ENCODE data around the gene EPC2.
"Not testable (repeated sequence)": the region's sequence is repeated elsewhere in the genome, so short reads cannot be mapped to it uniquely, and the experiment has no call there.

The EPC2 gene

DNA sequence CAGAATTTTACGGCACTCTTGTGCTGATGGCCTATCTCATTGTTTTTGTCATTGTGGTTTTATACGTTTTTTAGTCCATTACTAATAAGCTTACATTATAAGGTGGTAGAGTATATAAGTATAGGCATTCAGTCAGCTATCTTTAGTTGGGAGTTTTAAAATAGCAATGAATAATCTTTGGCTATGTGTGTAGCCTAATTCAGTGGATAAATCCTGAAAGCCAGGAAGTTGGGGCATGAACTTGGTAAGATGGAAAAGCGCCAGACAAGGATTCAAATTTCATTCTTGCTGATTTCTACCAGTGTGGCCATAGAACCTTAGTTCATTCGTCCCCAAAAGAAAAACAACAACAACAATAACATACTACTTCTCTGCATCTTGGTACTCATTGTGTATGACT is 31.2 kb downstream of the EPC2 start:
- no peak for DNase-seq

DNA sequence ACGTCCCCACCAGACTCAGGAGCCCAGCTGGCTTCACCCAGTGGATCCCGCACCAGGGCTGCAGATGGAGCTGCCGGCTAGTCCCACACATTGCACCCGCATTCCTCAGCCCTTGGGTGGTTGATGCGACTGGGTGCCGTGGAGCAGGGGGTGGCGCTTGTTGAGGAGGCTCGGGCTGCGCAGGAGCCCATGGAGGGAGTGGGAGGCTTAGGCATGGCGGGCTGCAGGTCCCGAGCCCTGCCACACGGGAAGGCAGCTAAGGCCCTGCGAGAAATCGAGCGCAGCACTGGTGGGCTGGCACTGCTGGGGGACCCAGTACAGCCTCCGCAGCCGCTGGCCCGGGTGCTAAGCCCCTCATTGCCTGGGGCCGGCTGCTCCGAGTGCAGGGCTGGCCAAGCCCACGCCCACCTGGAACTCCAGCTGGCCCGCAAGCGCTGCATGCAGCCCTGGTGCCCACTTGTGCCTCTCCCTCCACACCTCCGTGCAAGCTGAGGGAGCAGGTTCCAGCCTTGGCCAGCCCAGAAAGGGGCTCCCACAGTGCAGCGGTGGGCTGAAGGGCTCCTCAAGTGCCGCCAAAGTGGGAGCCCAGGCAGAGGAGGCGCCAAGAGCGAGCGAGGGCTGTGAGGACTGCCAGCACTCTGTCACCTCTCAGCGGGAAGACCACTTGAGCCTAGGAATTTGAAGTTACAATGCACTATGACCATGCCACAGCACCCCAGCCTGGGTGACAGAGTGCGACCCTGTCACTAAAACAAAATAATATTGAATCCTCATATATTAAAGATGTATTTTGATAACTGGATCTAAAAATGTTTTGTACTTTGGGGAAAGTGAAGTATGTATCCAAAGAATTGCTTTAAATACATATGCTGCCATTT is 34.0 kb downstream of the EPC2 start:
- not testable (repeated sequence) for DNase-seq

DNA sequence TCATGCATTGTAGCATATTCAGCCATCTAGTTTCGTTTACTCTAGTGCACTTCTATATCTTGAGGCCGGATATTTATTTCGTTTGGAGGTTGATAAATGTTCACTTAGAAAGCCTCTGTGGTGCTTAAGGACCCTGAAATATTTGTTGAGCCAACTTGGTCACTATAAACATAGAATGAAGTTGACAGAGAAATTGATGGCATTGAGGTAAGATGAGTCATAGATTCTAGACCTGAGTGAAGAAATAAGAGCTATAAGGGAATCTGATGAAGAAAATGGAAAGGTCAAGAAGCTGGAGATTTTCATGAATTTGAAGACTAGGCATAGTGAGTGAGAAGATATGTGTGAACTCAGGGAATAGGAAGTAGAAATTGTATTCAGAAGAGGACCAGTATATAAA is 35.9 kb downstream of the EPC2 start:
- no peak for DNase-seq

DNA sequence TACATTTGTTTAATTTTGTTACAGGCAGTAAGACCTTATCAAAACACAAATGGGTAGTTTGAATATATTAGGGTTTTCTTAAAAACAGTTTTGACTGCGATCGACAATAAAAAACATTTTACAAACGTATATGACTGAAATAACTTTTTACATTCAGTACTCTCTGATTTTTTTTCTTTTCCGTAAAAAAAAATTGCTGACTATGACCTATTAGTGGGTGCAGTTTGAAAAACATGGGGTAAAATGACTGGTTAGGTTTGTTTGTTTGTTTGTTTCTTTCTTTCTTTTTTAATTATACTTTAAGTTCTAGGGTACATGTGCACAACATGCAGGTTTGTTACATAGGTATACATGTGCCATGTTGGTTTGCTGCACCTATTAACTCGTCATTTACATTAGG is 36.9 kb downstream of the EPC2 start:
- no peak for DNase-seq

DNA sequence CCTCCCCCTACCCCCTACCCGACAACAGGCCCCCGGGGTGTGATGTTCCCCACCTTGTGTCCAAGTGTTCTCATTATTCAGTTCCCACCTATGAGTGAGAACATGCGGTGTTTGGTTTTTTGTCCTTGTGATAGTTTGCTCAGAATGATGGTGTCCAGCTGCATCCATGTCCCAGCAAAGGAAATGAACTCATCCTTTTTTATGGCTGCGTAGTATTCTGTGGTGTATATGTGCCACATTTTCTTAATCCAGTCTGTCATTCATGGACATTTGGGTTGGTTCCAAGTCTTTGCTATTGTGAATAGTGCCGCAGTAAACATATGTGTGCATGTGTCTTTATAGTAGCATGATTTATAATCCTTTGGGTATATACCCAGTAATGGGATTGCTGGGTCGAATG is 37.3 kb downstream of the EPC2 start:
- DNase-seq, result not testable (repeated sequence)

DNA sequence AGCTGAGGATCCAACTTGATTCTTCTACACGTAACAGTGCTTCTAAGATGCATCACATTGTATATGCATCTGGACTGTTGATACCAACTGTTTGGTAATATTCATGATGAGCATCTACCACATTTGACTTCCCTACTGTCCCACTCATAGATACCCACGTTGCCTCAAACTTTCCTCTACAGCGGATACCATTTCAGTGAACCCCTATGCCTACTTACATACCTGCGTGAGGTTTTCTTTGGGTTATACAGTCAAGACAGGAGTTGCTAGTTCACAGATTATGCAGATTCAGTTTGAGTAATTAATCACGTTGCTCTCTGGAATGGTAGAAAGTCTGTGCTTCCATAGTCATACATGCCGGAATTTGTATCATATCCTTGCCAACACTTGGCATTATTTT is 40.0 kb downstream of the EPC2 start:
- DNase-seq, result no peak

DNA sequence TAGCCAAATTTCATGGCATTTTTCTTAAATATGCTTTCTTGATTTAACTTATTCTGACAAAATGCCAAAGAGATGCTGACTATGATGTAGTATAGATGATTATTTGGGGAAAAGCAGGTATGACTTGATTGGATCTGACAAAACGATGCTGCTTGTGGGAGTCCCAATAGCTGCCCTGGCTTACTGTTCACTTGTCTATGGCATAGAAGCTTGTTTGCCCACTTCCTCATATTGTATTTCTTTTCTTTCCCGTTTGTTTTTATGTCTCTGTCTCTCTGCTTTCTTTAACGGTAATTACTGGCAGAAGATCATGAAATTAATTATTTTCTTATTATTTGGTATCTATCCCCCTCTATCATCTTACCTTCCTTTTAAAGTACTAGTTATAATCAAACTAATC is 43.0 kb downstream of the EPC2 start:
- DNase-seq, result no peak

DNA sequence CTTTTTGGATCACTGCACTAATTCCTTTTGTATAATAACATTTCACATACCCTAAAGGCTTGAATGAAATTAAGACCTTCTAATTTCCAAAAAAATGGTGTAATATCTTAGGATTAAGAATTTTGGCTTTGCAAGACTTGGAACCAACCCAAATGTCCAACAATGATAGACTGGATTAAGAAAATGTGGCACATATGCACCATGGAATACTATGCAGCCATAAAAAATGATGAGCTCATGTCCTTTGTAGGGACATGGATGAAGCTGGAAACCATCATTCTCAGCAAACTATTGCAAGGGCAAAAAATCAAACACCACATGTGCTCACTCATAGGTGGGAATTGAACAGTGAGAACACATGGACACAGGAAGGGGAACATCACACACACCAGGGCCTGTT is 43.5 kb downstream of the EPC2 start:
- not testable (repeated sequence) for DNase-seq

DNA sequence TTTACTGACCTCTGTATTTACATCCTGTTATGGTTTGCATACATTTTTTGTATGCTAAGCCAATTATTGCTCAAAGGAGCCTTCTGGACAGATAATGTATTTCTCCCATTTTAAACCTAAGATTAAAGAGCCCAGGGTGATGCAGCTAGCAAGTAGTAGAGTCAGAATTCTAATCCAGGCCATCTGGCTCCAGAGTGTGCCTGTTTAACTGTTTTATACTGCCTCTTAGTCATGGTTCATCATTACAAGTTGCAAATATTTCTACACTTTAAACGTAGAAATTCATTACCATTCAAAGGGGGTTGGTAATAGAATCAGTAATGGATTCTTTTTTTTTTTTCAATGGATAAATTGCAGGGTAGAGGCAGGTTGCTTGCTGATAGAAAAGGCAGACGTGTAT is 52.4 kb downstream of the EPC2 start:
- DNase-seq, result no peak

DNA sequence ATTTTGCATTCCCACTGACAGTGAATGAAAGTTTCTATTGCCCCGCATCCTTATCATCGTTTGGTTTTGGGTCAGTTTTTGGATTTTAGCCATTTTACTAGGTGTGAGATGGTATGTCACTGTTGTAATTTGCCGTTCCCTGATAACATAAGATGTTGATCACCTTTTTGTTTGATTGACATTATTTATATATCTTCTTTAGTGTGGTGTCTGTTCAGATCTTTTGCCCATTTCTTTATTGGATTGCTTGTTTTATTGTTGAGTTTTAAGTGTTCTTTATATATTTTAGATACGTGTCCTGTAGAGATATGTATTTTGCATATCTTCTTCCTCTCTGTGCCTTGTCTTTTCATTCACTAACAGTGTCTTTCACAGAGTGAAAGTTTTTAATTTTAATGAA is 55.3 kb downstream of the EPC2 start:
- DNase-seq, result no peak

DNA sequence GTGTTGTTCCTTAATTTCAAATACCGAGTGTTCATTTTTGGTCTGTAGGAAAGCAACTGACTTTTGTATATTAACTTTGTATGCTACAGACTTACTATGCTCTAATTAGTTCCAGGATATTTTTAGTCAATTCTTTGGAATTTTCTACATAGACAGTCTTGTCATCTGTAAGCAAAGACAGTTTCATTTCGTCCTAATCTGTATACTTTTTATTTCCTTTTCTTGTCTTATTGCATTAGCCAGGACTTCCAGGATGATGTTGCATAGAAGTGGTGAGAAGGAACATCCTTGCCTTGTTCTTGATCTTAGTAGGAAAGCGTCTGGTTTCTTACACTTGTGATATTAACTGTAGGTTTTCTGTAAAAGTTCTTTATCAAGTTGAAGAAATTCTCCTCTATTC is 56.5 kb downstream of the EPC2 start:
- no peak for DNase-seq

DNA sequence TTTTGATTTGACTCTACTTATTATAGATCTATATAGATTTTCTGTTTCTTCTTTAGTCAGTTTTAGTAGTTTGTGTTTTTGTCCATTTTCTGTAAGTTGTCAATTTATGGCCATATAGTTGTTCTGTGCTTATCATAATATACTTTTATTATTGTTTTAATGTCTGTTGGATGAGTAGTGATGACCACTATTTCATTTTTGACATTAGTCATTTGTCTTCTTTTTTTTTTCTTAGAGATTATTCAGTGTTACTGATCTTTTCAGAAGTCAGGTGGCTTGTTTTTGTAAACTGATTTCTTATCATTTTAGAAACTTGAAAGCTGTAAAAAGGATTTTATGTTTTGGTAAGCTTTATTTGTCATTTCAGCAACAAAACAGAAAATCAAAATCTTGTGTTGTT is 57.3 kb downstream of the EPC2 start:
- DNase-seq, result no peak

DNA sequence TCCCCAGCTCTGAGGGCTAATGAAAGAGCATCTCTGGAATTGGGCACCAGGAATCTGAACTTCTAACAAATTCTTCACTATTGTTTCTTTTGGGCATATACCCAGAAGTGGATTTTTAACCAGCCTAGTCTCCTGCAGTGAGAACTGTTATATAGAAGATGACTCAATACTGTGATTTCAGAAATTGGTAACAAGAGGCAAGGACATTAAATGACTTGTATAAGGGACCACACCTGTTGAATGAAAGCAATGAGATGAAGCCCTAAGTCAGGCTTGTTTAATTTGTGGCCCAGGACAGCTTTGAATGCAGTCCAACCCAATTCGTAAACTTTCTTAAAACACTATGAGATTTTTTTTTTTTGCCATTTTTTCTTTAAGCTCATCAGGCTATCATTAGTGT is 57.9 kb downstream of the EPC2 start:
- no peak for DNase-seq

DNA sequence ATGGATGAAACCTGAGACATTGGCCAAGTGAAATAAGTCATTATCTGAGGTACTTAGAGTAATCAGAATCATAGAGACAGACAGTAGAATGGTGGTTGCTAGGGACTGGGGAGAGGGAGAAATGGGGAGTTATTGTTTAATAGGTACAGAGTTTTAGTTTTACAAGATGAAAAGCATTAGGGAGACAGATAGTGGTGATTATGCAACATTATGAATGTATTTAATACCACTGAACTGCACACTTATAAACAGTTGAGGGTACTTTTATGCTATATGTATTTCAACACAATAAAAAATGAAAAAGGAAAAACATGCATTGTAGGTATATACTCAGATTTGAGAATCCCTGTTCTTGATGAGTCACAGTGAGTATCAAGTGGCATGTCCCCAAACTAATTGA is 59.7 kb downstream of the EPC2 start:
- no peak for DNase-seq

DNA sequence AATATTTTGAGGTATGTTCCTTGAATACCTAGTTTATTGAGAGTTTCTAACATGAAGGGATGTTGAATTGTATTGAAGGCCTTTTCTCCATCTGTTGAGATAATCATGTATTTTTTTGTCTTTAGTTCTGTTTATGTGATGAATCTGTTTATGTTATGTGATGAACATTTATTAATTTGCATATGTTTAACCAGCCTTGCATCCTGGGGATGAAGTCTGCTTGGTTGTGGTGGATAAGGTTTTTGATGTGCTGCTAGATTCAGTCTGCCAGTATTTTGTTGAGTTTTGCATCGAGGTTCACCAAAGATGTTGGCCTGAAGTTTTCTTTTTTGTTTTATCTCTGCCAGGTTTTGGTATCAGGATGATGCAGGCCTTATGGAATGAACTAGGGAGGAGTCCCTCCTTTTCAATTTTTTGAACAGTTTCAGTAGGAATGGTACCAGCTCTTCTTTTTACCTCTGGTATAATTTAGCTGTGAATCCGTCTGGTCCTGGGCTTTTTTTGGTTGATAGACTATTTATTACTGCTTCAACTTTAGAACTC is 71.9 kb downstream of the EPC2 start:
- DNase-seq, result no peak

DNA sequence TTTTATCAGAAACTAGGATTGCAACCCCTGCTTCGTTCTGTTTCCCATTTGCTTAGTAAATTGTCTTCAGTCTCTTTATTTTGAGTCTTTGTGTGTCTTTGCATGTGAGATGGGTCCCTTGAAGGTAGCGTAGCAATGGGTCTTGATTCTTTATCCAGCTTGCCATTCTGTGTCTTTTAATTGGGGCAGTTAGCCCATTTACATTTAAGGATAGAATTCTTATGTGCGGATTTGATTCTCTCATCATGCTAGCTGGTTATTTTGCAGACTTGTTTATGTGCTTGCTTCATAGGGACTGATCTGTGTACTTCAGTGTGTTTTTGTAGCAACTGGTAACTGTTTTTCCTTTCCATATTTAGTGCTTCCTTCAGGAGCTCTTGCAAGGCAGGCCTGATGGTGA is 73.5 kb downstream of the EPC2 start:
- no peak for DNase-seq

DNA sequence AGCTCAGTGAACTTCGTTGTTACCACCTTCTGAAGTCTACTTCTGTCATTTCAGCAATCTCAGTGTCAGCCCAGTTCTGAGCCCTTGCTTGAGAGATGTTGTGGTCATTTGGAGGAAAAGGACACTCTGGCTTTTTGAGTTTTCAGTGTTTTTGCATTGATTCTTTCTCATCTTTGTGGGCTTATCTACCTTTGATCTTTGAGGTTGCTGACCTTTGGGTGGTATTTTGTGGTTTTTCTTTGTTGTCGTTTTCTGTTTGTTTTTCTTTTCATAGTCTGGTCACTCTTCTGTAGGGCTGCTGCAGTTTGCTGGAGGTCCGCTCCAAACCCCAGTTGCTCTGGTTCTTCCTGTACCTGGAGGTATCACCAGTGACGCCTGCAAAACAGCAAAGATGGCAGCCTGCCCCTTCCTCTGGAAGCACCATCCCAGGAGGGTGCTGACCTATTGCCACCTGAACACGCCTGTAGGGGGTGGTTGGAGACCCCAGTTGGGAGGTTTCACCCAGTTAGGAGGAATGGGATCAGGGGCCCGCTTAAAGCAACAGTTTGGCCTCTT is 74.7 kb downstream of the EPC2 start:
- DNase-seq, result no peak

DNA sequence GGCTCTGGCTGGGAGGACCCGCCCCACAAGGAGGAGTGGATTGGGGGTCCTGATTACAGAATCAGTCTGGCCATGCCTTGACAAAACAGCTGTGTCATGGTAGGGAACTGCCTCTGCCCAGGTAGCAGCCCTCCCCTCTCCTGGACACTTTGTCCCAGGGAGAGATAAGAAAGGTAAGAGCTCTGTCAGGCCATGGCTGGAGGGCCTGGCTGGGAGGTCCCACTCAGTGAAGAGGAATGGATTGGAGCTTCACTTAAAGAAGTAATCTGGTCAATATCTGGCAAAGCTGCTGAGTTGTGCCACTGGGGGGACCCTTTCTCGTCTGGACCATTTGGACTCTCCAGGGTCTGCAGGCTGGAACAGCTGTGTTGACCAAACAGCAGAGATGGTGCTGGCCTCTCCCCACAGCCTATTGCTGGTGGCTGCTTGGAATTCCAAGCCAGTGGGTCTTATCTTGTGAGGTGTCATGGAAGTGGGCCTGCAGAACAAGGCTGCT is 75.4 kb downstream of the EPC2 start:
- DNase-seq, result no peak

DNA sequence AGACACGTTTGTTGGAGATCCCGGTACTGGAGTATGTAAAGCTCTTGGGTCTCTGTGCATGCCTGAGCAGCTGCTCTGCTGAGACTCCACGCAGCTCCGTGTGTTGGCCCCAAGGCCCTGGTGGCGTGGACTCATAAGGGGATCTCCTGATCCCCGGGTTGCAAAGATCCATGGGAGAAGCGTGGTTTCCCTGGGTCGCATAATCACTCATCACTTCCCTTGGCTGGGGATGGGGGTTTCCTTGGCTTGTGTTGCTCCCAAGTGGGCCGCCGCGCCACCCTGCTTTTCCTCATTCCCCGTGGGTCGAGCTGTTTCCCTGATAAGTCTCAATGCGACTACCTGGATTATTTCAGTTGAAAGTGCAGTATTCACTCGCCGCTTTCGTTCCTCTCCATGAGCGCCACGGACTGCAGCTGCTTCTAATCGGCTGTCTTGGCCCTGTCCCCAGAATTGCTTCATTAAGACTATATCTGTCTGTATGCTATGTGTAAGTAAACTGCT is 76.0 kb downstream of the EPC2 start:
- no peak for DNase-seq

DNA sequence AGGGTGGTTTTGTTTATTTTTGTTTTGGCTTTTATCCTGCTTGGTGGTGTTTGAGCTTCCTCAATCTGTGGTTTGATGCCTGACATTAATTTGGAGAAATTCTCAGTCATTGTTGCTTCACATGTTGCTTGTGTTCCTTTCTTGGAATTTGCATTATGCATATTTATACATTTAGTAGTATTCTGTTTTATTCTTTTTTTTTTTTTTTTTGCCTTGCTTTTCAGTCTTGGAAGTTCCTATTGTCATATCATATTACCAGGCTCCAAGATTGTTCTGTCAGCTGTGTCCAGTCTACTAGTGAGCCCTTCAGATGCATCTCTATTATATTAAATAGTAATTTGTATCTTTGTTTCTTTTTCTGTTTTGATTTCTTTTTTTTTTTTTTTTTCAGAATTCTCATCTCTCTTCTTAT is 77.0 kb downstream of the EPC2 start:
- no peak for DNase-seq

DNA sequence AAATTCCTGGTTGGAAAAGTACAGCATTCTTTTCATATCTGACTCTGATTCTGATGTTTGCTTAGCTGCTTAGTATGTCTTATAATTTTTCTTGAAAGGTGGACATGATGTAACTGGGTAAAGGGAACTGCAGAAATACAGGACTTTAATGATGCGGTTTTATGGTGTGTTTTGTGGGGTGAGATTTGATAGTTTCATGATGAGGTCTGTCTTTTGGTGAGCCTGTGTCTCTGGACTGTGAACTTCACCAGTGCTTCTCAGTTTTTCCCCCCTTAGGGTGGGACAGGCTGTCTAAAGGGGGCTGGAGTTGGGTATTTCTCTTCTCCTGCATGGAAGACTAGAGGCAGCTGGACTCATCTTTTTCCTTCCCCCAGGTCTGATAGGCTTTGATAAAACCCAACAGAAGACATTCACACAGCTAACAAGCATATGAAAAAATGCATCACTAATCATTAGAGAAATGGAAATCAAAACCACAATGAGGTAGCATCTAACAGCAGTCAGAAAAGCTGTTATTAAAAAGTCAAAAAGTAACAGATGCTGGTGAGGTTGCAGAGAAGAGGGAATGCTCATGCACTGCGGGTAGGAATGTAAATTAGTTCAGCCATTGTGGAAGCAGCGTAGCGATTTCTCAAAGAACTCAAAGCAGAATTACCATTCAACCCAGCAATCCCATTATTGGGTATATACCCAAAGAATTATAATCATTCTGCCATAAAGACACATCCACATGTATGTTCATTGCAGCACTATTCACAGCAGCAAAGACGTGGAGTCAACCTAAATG is 77.6 kb downstream of the EPC2 start:
- DNase-seq, result no peak

DNA sequence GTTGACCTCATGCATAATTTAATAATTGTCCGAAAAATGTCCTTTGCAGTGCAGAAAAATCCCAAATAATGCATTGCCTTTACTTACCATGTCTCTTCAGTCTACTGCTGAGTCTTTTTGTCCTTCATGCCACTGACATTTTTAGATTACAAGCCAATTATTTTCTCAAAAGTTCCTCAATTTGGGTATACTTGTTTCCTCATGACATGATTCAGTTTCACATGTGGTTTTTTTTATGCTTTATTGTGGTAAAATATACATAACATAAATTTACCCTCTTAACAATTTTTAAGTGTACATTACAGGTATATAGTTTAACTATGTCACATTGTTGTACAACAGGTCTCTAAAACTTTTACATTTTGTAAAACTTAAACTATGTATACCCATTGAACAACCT is 81.0 kb downstream of the EPC2 start:
- DNase-seq, result no peak

DNA sequence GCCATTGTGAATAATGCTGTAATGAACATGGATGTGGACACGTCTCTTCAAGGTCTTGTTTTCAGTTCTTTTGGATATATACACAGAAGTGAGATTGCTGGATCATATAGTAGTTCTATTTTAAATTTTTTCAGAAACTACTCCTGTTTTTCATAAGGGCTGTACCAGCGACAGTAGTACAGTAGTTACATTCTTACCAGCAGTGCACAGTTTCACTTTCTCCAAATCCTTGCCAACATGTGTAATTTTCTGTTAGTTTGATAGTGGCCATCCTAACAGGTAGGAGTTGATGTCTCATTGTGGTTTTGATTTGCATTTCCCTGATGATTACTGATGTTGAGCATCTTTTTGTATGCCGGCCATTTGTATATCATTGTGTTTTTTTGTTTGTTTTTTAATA is 81.7 kb downstream of the EPC2 start:
- peak; percentile 25 for DNase-seq
